ENCODE measurements around the gene FAM25C.
"Not testable (repeated sequence)": the region's sequence is repeated elsewhere in the genome, so short reads cannot be mapped to it uniquely, and the experiment has no call there.

DNA sequence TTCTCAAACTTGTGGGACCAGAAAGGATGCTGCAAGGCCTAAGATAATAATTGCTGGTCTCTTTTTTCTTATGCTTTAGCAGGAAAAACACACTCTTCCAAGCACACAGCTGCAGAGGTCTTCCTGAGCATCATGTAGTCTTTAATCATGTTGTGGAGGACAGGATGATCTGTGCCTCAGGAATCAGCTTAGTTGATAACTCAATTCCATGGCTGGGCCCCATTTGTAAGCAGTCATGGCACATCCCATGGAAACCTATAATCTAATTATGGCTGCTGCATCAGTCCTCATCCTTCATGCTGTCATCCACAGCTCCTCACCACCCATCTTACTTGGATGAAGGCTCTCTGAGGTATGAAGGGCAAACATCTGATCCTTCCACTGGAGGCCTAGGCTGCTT, 26.5 kb downstream of the FAM25C start:
- TF ChIP-seq CTCF, POLR2AphosphoS5, POLR2A (IDR thresholded peaks at IDR 0.05): not testable (repeated sequence)
